Dendritic cell treated with granulocyte-macrophage colony-stimulating factor and Interleukin-4, amounts not matched to agents 40 ng/mL and 50 ng/mL, for 4 days (primary cell): Measurements from ENCODE around the gene NBPF11.
"Not testable (repeated sequence)": the region's sequence is repeated elsewhere in the genome, so short reads cannot be mapped to it uniquely, and the experiment has no call there.

Experiments used
- H3K27ac Mint-ChIP-seq: one replicate; pipeline ENCODE4 v1.8.0; 2022; ENCODE audit warnings: mild to moderate bottlenecking, mixed read lengths
- H3K27me3 Mint-ChIP-seq: one replicate; pipeline ENCODE4 v1.8.0; 2022; ENCODE audit warnings: mild to moderate bottlenecking, mixed read lengths
- H3K36me3 Mint-ChIP-seq: one replicate; pipeline ENCODE4 v1.8.0; 2022; ENCODE audit warnings: low read depth, mixed read lengths
- H3K4me1 Mint-ChIP-seq: one replicate; pipeline ENCODE4 v1.8.0; 2022; ENCODE audit warnings: low read depth, mixed read lengths
- H3K4me3 Mint-ChIP-seq: one replicate; pipeline ENCODE4 v1.8.0; 2022; ENCODE audit warnings: mild to moderate bottlenecking, moderate library complexity, mixed read lengths
- H3K9me3 Mint-ChIP-seq: one replicate; pipeline ENCODE4 v1.8.0; 2022; ENCODE audit warnings: mixed read lengths
- intact Hi-C: fragments of 100-400 bp; cut with micrococcal nuclease; formaldehyde crosslinking; loops from one replicate; pipeline ENCODE4 v1.15.0; 2022

NBPF11 gene

GRCh38 chr1:148138606-148139005, 13.5 kb downstream of the NBPF11 start:
- H3K4me1 Mint-ChIP-seq, H3K27me3 Mint-ChIP-seq, H3K4me3 Mint-ChIP-seq, H3K9me3 Mint-ChIP-seq, H3K27ac Mint-ChIP-seq, intact Hi-C loops: not testable (repeated sequence)
- peaks cover 23% of the 10 kb centered on the region for H3K36me3 Mint-ChIP-seq

GRCh38 chr1:148122341-148122740, 29.7 kb downstream of the NBPF11 start:
- intact Hi-C loops, H3K27ac Mint-ChIP-seq, H3K27me3 Mint-ChIP-seq, H3K4me1 Mint-ChIP-seq, H3K9me3 Mint-ChIP-seq, H3K4me3 Mint-ChIP-seq: not testable (repeated sequence)
- peaks cover 44% of the 10 kb centered on the region for H3K36me3 Mint-ChIP-seq

DNA sequence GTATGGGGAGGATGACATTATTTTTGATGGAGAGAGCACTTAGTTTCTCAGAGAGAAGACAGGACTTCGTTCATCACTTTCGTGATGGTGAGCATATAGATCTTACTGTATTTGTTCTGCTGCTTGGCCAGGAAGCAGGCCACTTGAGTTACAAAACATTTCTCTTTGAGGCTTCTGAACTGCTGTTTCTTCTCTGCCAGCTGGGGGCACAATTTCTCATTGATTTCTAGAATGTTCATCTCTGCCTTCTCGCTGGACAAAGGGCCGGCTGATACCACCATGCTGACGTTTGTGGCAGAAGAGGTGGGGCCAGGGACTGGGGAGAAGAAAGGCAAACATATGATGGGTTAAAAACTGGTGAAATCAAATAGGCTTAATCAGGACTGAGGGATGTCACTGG, 31.7 kb downstream of the NBPF11 start:
- H3K4me3 Mint-ChIP-seq, H3K27me3 Mint-ChIP-seq, H3K9me3 Mint-ChIP-seq, intact Hi-C loops, H3K4me1 Mint-ChIP-seq, H3K27ac Mint-ChIP-seq: not testable (repeated sequence)
- peaks cover 34% of the 10 kb centered on the region for H3K36me3 Mint-ChIP-seq

DNA sequence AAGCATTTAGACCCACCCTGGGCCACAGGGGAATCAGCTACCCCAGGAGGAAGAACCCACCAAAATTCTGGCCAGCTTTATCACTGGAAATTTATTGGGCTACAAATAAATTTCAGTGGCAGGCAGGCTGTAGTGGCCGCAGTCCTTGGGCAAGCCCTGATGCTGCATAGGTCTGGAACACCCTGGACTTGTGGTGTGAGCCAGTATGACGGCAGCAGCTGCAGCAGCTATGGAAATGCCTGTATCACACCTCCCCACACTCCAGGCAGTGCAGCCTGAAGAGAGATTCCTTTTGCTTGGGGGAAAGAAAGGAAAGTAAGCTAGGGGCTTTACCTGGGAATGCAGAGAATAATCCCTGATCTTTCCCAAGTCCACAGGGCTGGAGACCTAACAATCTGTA, 56.3 kb downstream of the NBPF11 start:
- intact Hi-C loops, H3K4me1 Mint-ChIP-seq, H3K4me3 Mint-ChIP-seq: not testable (repeated sequence)

GRCh38 chr1:148086196-148086595, 65.9 kb downstream of the NBPF11 start:
- H3K27me3 Mint-ChIP-seq, H3K4me3 Mint-ChIP-seq, H3K36me3 Mint-ChIP-seq, intact Hi-C loops, H3K27ac Mint-ChIP-seq, H3K9me3 Mint-ChIP-seq, H3K4me1 Mint-ChIP-seq: not testable (repeated sequence)

More for the DNA sequence above, 56.3 kb downstream of the NBPF11 start:
- not testable (repeated sequence) for H3K9me3 Mint-ChIP-seq, H3K36me3 Mint-ChIP-seq, H3K27me3 Mint-ChIP-seq, H3K27ac Mint-ChIP-seq

- H3K4me3 Mint-ChIP-seq, H3K9me3 Mint-ChIP-seq, H3K27me3 Mint-ChIP-seq, H3K36me3 Mint-ChIP-seq, H3K27ac Mint-ChIP-seq, H3K4me1 Mint-ChIP-seq, intact Hi-C loops: not testable (repeated sequence)
These were observed 70.9 kb downstream of the NBPF11 start for GRCh38 chr1:148081205-148081604.

DNA sequence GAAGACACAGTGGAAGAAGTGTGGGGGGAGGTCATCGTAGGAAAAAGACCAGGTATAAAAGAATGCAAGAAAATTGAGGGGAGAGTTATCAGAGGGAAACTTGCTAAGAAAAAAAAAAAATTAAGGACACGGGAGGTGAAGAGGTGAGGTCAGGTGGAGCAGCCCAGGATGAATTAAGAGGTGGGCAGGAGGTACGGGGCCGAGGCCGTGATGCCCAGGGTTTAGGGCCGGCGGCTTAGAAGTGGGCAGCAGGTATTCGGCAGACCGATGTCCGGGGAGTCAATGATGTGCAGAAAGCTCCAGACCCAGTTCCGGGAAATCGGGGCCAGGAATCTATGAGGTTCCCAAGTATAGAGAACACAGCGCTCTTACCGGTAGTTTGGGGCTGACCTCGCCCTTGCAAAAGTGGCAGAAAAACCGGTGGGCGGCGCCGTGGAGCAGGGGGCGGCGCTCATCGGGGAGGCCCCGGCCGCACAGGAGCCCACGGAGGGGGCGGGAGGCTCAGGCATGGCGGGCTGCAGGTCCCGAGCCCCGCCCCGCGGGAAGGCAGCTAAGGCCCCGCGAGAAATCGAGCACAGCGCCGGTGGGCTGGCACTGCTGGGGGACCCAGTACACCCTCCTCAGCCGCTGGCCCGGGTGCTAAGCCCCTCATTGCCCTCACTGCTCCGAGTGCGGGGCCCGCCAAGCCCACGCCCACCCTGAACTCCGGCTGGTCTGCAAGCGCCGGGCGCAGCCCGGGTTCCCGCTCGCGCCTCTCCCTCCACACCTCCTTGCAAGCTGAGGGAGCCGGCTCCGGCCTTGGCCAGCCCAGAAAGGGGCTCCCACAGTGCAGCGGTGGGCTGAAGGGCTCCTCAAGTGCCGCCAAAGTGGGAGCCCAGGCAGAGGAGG, 73.2 kb downstream of the NBPF11 start:
- H3K4me3 Mint-ChIP-seq, H3K9me3 Mint-ChIP-seq, H3K36me3 Mint-ChIP-seq, intact Hi-C loops, H3K27ac Mint-ChIP-seq, H3K27me3 Mint-ChIP-seq, H3K4me1 Mint-ChIP-seq: not testable (repeated sequence)

DNA sequence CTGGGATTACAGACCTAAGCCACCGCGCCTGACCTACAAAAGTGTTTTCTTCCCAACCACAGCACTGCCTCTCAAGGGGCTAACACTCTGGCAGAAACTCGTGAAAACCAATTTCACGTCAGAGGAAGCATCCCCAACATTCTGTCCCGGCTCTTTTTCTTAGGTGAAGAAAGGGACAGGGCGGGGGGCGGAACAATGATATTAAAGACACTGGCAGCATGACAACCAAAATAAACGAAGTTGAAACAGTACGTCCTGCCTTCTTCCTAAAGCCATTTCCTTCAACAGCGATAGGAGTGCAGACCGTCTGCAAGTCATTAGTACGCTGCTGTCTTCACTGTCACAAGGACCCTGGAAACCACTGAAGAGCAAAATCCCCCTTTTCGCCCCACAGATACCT, 74.0 kb downstream of the NBPF11 start:
- intact Hi-C loops, H3K9me3 Mint-ChIP-seq, H3K27ac Mint-ChIP-seq, H3K27me3 Mint-ChIP-seq, H3K36me3 Mint-ChIP-seq, H3K4me1 Mint-ChIP-seq, H3K4me3 Mint-ChIP-seq: not testable (repeated sequence)

- H3K27ac Mint-ChIP-seq, H3K4me1 Mint-ChIP-seq, intact Hi-C loops, H3K9me3 Mint-ChIP-seq, H3K36me3 Mint-ChIP-seq, H3K4me3 Mint-ChIP-seq, H3K27me3 Mint-ChIP-seq: not testable (repeated sequence)
These were observed 74.6 kb downstream of the NBPF11 start for GRCh38 chr1:148077458-148077857.

DNA sequence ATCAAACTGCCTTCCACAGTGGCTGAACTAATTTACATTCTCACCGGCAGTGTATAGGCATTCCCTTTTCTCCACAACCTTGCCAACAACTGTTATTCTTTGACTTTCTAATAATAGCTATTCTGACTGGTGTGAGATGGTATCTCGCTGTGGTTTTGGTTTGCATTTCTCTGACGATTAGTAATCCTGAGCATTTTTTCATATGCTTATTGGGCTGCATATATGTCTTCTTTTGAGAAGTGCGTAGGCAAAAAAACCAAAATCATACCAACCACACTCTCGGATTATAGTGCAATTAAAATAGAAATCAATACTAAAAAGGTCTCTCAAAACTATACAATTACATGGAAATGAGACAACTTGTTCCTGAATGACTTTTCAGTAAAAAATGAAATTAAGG, 78.7 kb downstream of the NBPF11 start:
- H3K36me3 Mint-ChIP-seq, H3K27ac Mint-ChIP-seq, intact Hi-C loops, H3K27me3 Mint-ChIP-seq, H3K4me1 Mint-ChIP-seq, H3K4me3 Mint-ChIP-seq, H3K9me3 Mint-ChIP-seq: not testable (repeated sequence)

- H3K27ac Mint-ChIP-seq, H3K27me3 Mint-ChIP-seq, H3K4me1 Mint-ChIP-seq, H3K4me3 Mint-ChIP-seq, intact Hi-C loops, H3K36me3 Mint-ChIP-seq, H3K9me3 Mint-ChIP-seq: not testable (repeated sequence)
These were observed 83.5 kb downstream of the NBPF11 start for GRCh38 chr1:148068606-148069005.

DNA sequence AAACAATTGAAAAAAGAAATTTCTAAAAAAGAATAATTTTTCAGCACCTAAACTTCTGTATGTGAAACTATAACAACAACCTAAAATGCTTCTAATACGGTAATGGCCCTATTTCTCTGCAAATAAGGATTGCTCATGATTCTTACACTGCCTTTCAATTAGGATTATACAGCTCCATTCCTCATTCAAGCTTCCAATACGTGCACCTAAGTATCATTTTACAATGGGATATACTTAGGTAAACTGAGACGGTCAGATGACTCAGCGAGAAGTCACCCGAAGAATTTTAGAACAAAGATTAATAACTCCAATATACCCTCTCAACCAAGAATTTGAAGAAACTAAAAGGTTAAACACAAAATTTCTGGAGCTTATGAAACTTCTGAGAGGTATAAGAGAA, 83.9 kb downstream of the NBPF11 start:
- H3K27ac Mint-ChIP-seq, H3K4me1 Mint-ChIP-seq, intact Hi-C loops, H3K36me3 Mint-ChIP-seq, H3K27me3 Mint-ChIP-seq, H3K4me3 Mint-ChIP-seq, H3K9me3 Mint-ChIP-seq: not testable (repeated sequence)

DNA sequence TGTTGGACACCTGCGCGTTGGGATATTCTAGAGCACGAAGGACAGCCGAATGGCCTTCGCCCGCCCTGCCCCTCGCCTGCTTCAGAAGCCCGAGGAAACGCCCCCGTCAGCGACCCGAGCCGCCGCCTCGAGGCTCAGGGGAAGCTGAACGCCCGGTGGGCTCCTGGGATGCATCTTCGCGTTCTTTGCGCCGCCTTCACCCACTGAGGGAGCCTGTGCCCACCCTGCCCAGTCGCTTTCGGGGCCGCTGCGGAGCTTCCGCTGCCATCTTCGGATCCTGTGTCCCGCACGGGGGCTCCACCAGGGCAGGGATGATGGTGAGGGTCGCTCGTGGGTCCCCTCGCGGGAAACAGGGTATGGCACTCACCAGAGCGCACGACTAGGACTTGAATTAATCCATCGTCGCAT, 91.8 kb downstream of the NBPF11 start:
- H3K9me3 Mint-ChIP-seq, intact Hi-C loops, H3K36me3 Mint-ChIP-seq, H3K4me1 Mint-ChIP-seq: not testable (repeated sequence)
- peaks cover 16% of the 10 kb centered on the region for H3K27me3 Mint-ChIP-seq
- H3K27ac Mint-ChIP-seq = peak overlapping the region; percentile 74
- H3K4me3 Mint-ChIP-seq = peak overlapping the region; percentile 58

DNA sequence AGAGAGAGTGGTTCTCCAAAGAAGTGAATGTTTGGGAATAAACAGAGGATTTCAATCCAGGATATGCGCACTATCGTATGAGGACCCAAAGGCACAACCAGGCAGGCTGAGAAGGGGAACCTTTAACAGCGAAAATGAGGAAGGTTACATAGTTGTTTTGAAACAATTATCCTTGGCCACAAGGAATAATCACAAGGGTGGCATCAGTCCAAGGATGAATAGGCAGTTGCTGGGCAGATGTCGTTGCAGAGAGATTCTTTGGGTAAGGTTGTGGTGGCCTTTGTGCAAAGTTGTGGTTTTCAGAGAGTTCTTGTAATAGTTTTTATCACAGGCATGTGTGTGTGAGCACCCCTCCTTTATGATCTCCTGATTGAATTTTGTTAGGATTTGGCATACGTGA, 94.7 kb downstream of the NBPF11 start:
- H3K4me1 Mint-ChIP-seq, intact Hi-C loops: not testable (repeated sequence)
- peak overlapping the region; percentile 37 for H3K27ac Mint-ChIP-seq

More for the DNA sequence above, 94.7 kb downstream of the NBPF11 start:
- H3K27me3 Mint-ChIP-seq = peaks cover 14% of the 10 kb centered on the region
- not testable (repeated sequence) for H3K9me3 Mint-ChIP-seq, H3K4me3 Mint-ChIP-seq, H3K36me3 Mint-ChIP-seq
